Measurements from ENCODE around the gene ANAPC2.

GRCh38 chr9:137217276-137218211 is 29.2 kb upstream of the ANAPC2 start:
- TF ChIP-seq EP300 (IDR thresholded peaks at IDR 0.05): no peak
- TF ChIP-seq CTCF (IDR thresholded peaks at IDR 0.05): no peak
- no peak for TF ChIP-seq POLR2AphosphoS5 (IDR thresholded peaks at IDR 0.05)

All from esophagus muscularis mucosa (tissue), 4 donors.